GM06990 (cell line): ENCODE results near the gene EFNB3.
A peak's percentile ranks its signal among the peaks of the same experiment; 100 is the strongest.

ENCODE experiments used
- DNase-seq: peaks from one replicate; pipeline ENCODE4 v3.0.0-alpha.2; 2011; ENCODE audit not compliant: insufficient read length; ENCODE audit errors: extremely low read depth
- H3K27me3 ChIP-seq: replicated peaks from 2 replicates; pipeline ENCODE4 v1.6.0; 2011; ENCODE audit warnings: low read length; ENCODE audit not compliant: control insufficient read depth, insufficient read depth
- H3K36me3 ChIP-seq: 2 replicates; pipeline ENCODE4 v1.5.1; 2011; ENCODE audit warnings: low read length; ENCODE audit not compliant: control insufficient read depth, insufficient read depth
- H3K4me3 ChIP-seq: replicated peaks from 2 replicates; pipeline ENCODE4 v1.5.1; 2011; ENCODE audit warnings: low read depth, mild to moderate bottlenecking, control low read depth, low read length
- CTCF ChIP-seq: IDR thresholded peaks from 2 replicates; pipeline ENCODE4 v1.5.1; 2011; ENCODE audit warnings: low read length, control low read depth, mild to moderate bottlenecking, inconsistent platforms; ENCODE audit not compliant: insufficient read depth, poor library complexity, severe bottlenecking

Gene EFNB3

GRCh38 chr17:7685533-7686221, 19.3 kb upstream of the EFNB3 start:
- Histone ChIP-seq H3K4me3 (peak overlapping the region; percentile 100), H3K36me3 (no peaks in the 10 kb centered on the region; the same call in none of the 2 replicates), H3K27me3 (no peaks in the 10 kb centered on the region)
- TF ChIP-seq CTCF: no peak
- DNase-seq: peak; percentile 95

- H3K27me3 ChIP-seq: no peaks in the 10 kb centered on the region
- no peak for TF ChIP-seq CTCF
- peak overlapping the region; percentile 100 for H3K4me3 ChIP-seq
- no peaks in the 10 kb centered on the region; the same call in none of the 2 replicates for H3K36me3 ChIP-seq
- DNase-seq: peak; percentile 81
Observed at GRCh38 chr17:7686222-7687071, 18.6 kb upstream of the EFNB3 start.

GRCh38 chr17:7687072-7687907, 17.7 kb upstream of the EFNB3 start, which contains the start of gene TP53:
TP53 (minus strand) TSS chr17:7687490; CDS start chr17:7676594, 10,896 bp downstream.
- H3K36me3 ChIP-seq: no peaks in the 10 kb centered on the region; the same call in none of the 2 replicates
- TF ChIP-seq CTCF: no peak
- peak; percentile 84 for DNase-seq
- H3K27me3 ChIP-seq: no peaks in the 10 kb centered on the region
- H3K4me3 ChIP-seq: peak within 1 kb of the TSS; percentile 100

GRCh38 chr17:7687908-7688807, 16.8 kb upstream of the EFNB3 start, which contains the start of gene WRAP53:
WRAP53 (plus strand) TSS chr17:7688477; CDS start chr17:7688649, 172 bp downstream.
- H3K27me3 ChIP-seq: no peaks in the 10 kb centered on the region
- H3K4me3 ChIP-seq: peak within 1 kb of the TSS; percentile 100
- peak; percentile 97 for DNase-seq
- H3K36me3 ChIP-seq: no peaks in the 10 kb centered on the region; the same call in none of the 2 replicates
- TF ChIP-seq CTCF: peak; percentile 99
